Endothelial cell (in vitro differentiated cells): ENCODE results near the gene RPTOR. TPM values are rescaled to one million over a fixed set of nuclear protein-coding genes. Genes with fewer than 3 reads are reported as not detected.

Experiments
- DNase-seq: peaks from one replicate; pipeline ENCODE4 v3.0.0; 2021; ENCODE audit warnings: low spot score
- H3K27ac Mint-ChIP-seq: one replicate; pipeline ENCODE4 v1.8.0; 2021; ENCODE audit warnings: mixed read lengths, inconsistent platforms; ENCODE audit not compliant: unreplicated experiment
- H3K27me3 Mint-ChIP-seq: one replicate; pipeline ENCODE4 v1.8.0; 2021; ENCODE audit warnings: mild to moderate bottlenecking, moderate library complexity, mixed read lengths, inconsistent platforms; ENCODE audit not compliant: unreplicated experiment
- H3K36me3 Mint-ChIP-seq: one replicate; pipeline ENCODE4 v1.8.0; 2021; ENCODE audit warnings: mild to moderate bottlenecking, low read depth, mixed read lengths, inconsistent platforms; ENCODE audit not compliant: unreplicated experiment
- H3K4me1 Mint-ChIP-seq: one replicate; pipeline ENCODE4 v1.8.0; 2021; ENCODE audit warnings: mild to moderate bottlenecking, mixed read lengths, inconsistent platforms; ENCODE audit not compliant: unreplicated experiment
- H3K4me3 Mint-ChIP-seq: one replicate; pipeline ENCODE4 v1.8.0; 2021; ENCODE audit warnings: mild to moderate bottlenecking, mixed read lengths, inconsistent platforms; ENCODE audit not compliant: unreplicated experiment
- H3K9me3 Mint-ChIP-seq: one replicate; pipeline ENCODE4 v1.8.0; 2021; ENCODE audit warnings: mixed read lengths, inconsistent platforms; ENCODE audit not compliant: unreplicated experiment
- total RNA-seq: library from RNA; stranded (reverse); fragmentation: NEBNext Ultra II Directional; extraction: Animal tissue kit (Norgen Biotek cat#: 25700); gene quantifications from one replicate; pipeline ENCODE4 v1.2.1, GENCODE V29; 2021; ENCODE audit not compliant: unreplicated experiment
- TF ChIP-seq, protein P1 (sequence below): fragments of 200-600 bp; sonication (generic); IDR thresholded peaks from one replicate; pipeline ENCODE4 v1.5.0; 2021; ENCODE audit warnings: antibody characterized with exemption; ENCODE audit not compliant: unreplicated experiment

Gene RPTOR
- total RNA-seq, 1 donor from 2014 or later, result 36.7 TPM

DNA sequence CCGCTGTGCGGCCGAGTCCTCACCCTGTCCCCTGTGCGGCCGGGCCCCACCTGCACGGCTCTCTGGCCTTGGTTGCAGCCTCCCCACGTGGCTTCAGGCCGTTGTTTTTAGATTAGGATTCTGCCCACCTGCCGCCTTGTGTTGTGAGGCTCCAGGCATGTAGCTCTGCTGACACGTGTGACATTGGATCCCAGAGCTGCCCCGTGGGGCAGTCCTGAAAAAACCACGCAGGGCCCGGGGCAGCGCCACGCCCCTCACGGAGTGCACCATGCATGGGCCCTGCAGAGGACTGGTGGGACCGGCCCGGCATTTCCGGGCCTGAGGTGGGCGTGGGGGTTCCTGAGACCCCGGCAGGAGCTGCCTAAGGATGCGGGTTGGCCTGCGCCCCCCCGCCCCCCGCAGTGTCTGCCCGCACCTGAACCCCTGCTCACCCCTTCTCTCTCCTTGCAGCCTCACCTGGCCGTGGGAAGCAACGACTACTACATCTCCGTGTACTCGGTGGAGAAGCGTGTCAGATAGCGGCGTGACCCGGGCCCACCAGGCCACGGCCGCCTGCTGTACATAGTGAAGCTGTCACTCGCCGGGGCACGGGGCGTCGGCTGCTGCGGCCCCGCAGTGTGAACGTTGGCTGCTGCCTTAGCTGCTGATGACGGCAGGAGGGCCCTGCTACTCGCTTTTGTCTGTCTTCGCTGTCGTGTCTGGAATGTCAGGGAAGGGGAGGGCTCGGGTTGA is 419.3 kb downstream of the RPTOR start:
- Mint-ChIP-seq H3K4me3 (no peak overlapping the region), H3K27me3 (peaks cover 11% of the 10 kb centered on the region), H3K4me1 (no peaks in the 10 kb centered on the region), H3K27ac (no peak overlapping the region), H3K9me3 (no peaks in the 10 kb centered on the region), H3K36me3 (peaks cover 5% of the 10 kb centered on the region)
- DNase-seq, result no peak
- TF ChIP-seq, protein P1, sequence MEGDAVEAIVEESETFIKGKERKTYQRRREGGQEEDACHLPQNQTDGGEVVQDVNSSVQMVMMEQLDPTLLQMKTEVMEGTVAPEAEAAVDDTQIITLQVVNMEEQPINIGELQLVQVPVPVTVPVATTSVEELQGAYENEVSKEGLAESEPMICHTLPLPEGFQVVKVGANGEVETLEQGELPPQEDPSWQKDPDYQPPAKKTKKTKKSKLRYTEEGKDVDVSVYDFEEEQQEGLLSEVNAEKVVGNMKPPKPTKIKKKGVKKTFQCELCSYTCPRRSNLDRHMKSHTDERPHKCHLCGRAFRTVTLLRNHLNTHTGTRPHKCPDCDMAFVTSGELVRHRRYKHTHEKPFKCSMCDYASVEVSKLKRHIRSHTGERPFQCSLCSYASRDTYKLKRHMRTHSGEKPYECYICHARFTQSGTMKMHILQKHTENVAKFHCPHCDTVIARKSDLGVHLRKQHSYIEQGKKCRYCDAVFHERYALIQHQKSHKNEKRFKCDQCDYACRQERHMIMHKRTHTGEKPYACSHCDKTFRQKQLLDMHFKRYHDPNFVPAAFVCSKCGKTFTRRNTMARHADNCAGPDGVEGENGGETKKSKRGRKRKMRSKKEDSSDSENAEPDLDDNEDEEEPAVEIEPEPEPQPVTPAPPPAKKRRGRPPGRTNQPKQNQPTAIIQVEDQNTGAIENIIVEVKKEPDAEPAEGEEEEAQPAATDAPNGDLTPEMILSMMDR, result no peak

DNA sequence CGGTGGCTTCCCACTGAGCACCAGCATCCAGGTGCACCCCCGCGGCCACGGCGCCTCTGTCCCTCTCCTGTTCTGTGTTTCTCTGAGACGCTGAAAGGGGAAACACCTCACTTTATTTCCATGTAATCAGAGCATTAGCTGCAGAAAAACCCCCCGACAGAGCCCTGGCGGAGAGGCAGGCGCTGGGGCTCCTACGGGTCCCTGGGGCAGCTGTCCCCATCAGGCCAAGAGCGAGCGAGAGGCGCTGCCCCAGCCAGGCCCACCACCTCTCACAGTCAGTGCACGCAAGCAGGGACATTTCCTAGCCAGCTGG is 419.9 kb downstream of the RPTOR start:
- Mint-ChIP-seq H3K4me3 (no peak overlapping the region), H3K27me3 (peaks cover 11% of the 10 kb centered on the region), H3K9me3 (no peaks in the 10 kb centered on the region), H3K27ac (no peak overlapping the region), H3K4me1 (no peaks in the 10 kb centered on the region), H3K36me3 (peaks cover 5% of the 10 kb centered on the region)
- DNase-seq, result no peak
- TF ChIP-seq, protein P1, result no peak

DNA sequence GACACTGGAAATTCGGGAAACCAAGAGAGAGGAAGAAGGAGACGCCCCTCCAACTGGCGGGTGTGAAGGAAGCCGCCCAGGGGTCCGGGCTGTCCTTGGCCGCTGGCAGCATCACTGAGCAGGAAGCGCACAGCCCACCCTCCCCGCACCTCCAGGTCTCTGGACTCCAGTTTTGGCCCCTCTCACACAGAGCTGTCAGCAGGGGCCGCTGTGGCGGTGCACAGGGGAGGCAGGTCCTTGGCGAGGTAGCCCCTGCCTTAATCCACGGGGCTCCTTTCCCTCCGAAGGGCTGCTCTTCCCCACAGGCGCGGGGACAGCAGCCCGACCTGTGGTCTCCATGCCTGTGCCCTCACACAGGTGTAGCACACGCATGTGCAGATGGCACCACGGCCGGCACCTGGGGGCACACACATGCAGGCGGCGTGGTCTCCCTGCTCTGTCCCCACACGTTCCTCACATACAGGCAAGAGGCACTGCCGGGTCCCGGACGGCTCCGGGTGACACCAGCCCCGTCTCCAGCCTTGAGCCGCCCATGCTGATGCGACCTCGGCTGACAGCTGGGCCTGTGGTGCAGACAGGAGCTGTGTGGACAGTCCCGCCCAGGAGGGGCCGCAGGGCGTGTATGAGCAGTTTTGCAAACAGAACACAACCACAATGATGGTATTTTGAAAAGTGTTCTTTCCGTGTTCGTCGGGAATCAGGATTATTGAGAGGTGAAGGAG is 420.4 kb downstream of the RPTOR start:
- Mint-ChIP-seq H3K9me3 (no peaks in the 10 kb centered on the region), H3K27me3 (peaks cover 11% of the 10 kb centered on the region), H3K36me3 (peaks cover 5% of the 10 kb centered on the region), H3K4me3 (no peak overlapping the region), H3K4me1 (no peaks in the 10 kb centered on the region), H3K27ac (peak overlapping the region; percentile 23)
- no peak for DNase-seq
- TF ChIP-seq, protein P1, result no peak

DNA sequence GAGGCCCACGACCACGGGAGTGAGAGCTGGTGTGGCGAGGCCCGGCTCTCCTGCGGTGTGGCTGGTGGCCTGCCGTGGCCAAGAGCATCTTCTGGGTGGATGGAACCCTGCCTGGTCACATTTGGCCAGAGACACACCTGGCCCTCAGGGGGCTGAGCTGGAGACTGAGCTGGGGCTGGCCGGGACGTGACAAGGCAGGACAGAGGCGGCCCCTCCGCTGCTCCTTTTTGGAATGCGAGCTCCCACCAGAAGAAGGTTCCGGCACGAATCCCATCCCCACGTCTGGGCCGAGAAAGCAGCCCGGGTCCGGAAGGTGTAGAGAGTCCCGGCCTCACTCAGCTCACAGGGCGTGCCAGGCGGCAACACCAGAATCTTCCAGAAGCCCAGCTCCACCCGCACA is 421.0 kb downstream of the RPTOR start:
- H3K4me1 Mint-ChIP-seq, result no peaks in the 10 kb centered on the region
- H3K27me3 Mint-ChIP-seq, result peaks cover 10% of the 10 kb centered on the region
- H3K9me3 Mint-ChIP-seq, result no peaks in the 10 kb centered on the region
- no peak overlapping the region for H3K4me3 Mint-ChIP-seq
- peaks cover 5% of the 10 kb centered on the region for H3K36me3 Mint-ChIP-seq
- DNase-seq, result no peak
- H3K27ac Mint-ChIP-seq, result peak overlapping the region; percentile 23
- TF ChIP-seq, protein P1, result no peak

DNA sequence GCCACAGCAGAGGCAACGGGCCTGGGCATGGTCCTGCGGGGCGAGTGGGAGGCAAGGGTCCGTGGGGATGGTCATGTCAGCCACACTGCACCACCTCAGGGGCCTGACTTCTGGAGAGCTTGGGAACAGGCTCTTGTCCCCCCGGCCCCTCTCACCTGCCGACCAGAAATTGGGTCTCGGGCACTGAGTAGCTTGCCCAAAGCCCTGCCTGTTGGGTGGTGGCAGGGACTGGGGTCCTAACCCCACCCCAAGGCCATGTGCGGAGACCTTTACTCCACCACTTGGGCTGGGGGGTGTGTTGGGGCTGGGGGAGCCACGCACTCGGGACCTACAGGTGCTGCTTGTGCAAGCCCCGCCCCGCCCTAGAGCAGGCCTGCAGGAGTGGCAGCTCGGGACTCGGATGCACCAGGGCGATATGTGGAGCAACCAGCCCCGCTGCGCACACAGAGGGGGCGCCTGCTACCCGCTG is 422.8 kb downstream of the RPTOR start:
- TF ChIP-seq, protein P1, result no peak
- H3K9me3 Mint-ChIP-seq, result no peaks in the 10 kb centered on the region
- DNase-seq, result no peak
- H3K4me3 Mint-ChIP-seq, result no peak overlapping the region
- peaks cover 6% of the 10 kb centered on the region for H3K27me3 Mint-ChIP-seq
- H3K36me3 Mint-ChIP-seq, result peaks cover 5% of the 10 kb centered on the region
- no peak overlapping the region for H3K27ac Mint-ChIP-seq
- H3K4me1 Mint-ChIP-seq, result no peaks in the 10 kb centered on the region
